Stimulated activated CD8-positive, alpha-beta memory T cell treated with anti-CD3 and anti-CD28 coated beads, Interleukin-15, amount 100 ng/mL, for 4 hours (primary cell): Measurements from ENCODE around the gene RPL34.
A peak's percentile ranks its signal among the peaks of the same experiment; 100 is the strongest.
"Not testable (repeated sequence)": the region's sequence is repeated elsewhere in the genome, so short reads cannot be mapped to it uniquely, and the experiment has no call there.

Experiments used
- DNase-seq, 2 donors: peaks; one replicate each; pipeline ENCODE4 v3.0.0-alpha.2; 2020; ENCODE audit warnings: low read depth in 2 of 2

The RPL34 gene

DNA sequence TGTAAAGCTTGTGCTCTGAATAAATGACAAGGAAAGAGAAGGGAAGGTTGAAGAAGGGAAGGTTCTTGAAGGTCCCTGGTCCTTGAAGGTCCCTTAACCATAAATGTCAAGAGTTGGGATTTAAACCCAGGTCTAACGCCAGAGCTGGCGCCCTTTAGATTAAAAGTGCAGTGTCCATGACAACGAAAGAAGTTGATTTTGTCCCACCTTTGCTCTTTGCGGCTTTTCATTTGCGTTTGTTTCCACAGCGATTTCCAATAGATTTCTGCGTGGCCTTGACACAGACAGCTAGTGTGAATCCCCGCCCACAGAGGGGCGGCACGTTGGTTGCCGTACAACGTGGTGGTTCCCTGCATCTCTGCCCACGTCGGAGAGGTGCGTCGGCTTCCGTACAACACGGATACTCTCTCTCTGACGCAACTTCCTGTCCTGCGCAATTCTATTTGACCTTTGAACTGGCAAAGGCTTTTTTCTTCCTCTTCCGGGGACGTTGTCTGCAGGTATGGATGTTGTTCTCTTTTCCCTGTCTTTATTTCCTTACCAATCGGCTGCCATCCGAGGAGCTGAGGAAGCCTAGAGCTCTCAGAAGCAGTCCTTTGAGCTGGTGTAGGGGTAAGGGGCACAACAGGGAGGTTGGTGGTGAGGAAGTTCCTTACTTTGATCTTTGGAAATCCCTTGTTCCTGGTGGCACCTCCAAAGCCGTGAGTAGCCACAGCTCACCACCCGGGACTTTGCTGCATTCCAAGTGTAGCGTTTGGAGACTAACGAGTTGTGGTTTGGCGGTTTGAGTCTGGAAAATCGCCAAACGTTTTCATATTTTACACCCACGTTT lies at the start of gene RPL34:
Gene RPL34, plus strand, starts transcription at position 476 of the 832 bp plus-strand sequence. CDS start 1,384 bp downstream, outside the sequence.
- peak; percentile 92 to 98 for DNase-seq

DNA sequence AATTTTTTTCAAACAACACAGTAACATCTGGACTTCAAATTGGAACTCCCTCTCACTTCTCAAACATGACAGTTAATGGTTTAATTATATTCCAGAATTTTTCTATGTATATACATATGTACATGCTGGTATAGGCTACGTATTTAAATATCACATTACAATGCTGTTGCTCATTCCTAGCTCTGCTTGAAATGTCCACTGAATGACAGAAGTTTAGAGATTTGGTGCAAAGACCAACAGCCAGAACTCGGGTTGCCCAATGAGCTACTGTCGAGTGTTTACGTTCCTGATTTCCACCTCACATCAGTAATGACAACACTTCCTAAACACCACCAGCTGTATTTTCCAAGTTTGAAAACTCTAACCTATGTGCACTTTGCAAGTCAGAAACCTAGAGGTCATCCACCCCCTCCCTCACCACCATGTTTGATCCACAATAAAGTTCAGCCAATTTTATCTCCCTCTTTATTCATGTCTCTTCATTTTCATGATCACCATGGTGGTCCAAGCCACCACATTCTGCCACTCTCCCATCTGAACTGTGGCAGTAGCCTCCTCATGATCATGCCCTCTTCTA lies 49.3 kb upstream of the RPL34 start:
- DNase-seq, result no peak

DNA sequence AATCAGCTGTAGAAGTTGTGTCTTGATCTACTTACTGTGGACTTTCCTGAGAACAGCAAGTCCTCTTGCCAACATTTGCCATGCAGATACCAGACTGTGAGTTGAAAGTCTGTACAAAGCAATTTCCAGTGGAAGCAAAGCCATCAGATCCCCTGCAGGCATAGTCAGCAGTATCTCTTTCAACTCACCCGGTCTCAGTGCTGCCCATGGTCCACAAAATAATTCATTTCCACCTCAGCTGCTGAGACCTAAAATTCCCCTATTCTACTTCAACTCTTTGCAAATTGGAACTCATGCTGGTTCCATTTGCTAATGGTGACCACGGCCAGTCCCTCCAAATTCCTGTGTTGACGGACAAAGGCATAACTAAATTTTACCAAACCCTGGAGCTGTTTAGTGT lies 46.0 kb upstream of the RPL34 start:
- DNase-seq, result no peak

DNA sequence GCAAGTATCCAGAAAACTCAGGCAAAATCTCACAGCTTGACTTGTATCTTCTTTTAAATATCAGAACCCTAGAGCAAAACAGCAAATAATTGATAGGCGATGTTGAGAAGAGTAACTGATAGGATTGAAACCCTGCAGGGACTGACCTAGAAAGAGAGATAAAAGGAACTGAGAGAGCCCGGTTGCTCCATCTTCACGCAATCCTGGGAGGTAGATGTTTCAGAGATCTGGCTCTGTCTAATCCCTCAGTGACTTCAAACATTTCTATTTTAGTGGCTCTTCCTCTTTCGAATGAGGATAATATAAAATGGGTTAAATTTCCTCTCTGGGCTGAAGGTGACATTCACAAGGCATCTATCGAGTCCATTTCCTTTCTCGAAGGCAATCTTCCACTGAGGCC lies 39.3 kb upstream of the RPL34 start:
- DNase-seq, result no peak

DNA sequence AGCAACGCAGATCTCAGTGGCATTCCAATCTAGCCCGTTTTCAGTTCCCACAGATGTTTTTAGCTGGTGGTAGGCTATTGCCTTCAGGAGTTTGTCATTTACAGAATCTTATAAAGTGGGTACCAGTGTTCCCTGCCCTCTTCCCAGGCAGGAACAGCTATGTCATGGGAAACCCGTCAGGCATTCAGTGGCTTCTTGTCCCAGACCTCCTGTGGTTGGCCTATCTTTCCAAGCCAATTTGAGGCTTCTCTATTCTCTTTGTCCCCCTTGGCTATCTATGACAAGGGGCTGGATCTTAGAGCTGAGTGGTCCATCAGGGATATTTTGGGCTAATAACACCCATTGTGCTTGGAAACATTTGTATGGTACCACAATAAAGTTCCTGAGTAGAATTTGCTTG lies 33.6 kb upstream of the RPL34 start:
- DNase-seq, result no peak

DNA sequence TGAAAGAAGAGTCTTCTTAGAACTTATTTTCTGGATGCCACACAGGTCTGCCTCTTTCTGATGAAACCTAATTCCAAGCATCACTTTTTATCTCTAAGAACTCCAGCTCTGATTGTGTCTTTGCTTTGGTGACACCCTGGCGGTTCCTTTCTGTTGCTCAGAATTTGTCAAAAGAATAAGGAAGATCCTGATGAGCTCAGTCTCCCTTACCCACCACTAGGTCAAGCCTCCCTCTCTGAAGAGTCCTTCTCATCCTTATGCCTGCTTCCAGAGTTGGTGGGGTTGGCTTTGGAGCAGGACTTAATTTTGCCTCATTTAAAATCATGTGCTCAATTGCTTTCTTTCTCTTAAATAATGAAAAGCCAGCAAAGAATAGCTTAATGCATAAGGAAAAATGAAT lies 31.5 kb upstream of the RPL34 start:
- no peak for DNase-seq

DNA sequence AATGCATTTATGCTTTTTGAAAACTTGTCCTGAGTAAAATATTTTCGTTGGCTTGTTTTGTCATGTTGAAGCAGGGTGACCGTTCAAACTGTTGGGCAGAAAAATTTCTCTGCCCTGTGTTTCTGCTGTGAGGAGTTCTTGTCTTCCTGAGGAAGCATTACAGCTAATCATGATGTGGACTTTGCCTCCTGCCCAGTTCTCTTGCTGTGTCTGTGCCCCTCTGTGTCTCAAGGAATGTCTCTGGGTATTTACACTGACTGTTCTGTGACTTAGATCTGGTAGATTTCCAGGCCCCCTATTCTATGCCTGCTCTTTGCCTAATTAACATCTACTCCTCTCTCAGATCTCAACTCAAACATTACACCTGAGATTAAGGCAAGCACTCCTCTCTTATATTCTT lies 30.4 kb upstream of the RPL34 start:
- DNase-seq, result no peak

DNA sequence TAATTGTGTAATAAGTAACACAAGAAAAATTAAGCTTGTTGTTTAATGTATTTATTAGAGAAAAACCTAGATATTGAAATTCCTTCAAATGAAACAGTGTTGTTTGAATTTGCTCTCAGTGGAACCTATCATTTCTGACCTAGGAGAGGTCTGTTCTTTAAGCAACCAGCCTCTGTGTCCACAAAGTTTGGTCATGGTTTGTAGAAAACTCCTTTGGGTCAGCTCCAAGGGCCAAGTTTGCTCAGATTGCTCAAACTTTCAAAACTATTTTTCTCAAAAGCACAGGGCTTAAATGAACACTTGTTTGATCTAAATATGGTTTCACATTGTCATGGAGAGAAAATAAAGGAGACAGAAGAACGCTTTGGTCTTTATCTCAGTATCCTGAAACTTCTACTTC lies 29.6 kb upstream of the RPL34 start:
- DNase-seq, result no peak

DNA sequence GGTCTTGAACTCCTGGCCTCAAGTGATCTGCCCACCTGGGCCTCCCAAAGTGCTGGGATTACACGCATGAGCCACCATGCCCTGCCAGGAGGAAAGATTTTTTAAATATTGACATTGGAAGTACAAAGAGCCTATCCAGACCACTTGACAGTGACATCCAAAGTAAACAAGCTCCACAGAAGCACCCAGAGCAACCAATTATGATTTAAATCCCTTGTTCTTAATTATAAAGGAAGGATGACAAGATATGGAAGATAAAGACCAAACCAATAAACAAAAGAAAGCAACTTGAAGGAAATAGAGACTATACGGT lies 27.7 kb upstream of the RPL34 start:
- DNase-seq, result no peak

DNA sequence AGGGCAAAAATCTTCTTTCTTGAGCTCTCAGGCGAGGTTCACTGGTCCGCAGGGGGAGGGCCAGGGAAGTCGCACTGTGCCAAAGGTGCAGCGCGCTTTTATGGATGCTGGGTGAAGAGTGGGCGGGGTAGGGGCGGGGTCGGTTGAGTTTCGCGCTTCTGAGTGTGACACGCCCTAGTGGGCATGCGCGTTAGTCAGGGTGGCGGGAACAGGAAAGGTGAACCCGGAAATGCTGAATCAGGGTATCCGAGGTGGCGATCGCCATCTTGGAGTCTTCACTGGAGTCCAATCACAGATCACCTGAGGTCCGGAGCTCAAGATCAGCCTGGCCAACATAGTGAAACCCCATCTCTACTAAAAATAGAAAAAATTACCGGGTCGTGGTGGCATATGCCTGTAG lies 26.1 kb upstream of the RPL34 start:
- DNase-seq, result not testable (repeated sequence)

DNA sequence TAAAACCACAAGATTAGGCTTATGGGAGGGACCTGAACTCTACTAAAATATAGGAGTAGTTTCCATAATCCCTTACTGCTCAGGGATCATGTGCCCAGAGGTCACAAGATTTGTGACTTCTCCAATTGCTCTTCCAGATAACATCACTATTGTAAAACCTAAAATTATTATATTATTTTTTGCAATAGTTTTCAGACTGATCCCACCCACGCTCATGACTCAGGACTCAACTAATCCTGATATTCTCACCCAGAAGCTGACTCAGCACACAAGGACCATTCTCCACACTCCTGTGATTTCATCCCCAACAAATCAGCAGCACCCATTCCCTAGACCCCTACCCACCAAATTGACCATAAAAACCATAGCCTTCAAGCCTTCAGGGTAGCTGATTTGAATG lies 24.0 kb upstream of the RPL34 start:
- no peak for DNase-seq

DNA sequence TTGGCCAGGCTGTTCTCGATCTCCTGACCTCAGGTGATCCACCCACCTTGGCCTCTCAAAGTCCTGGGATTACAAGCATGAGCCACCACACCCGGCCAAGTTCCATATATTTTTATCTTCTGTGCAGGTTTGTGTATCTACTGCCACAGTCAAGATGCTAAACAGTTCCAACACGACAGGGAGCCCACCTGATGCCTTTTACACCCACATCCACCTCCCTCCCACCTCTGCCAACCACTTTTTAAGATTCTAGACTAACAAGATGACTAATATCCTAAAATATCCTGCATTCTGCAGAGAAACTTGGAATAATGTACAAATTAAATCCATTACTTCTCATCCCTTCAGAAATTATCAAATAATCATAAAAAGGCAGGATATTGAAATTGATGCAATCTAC lies 19.3 kb upstream of the RPL34 start:
- DNase-seq, result no peak

DNA sequence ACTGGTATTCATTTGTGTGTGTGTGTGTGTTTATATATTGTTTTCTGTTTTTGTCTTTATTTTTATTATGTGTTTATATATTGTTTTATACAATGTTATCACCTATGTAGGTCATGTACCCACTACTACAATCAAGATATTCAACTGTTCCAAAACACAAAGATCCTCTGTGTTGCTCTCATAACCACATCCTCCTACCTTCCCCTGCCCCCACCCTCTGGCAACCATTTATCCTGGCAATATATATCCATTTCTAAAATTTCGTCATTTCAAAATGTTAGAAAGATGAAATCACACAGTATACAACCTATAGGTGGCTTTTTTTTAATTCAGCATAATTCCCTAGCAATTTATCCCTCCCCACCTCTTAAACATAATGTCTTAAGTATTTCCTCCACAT lies 18.8 kb upstream of the RPL34 start:
- DNase-seq, result no peak

DNA sequence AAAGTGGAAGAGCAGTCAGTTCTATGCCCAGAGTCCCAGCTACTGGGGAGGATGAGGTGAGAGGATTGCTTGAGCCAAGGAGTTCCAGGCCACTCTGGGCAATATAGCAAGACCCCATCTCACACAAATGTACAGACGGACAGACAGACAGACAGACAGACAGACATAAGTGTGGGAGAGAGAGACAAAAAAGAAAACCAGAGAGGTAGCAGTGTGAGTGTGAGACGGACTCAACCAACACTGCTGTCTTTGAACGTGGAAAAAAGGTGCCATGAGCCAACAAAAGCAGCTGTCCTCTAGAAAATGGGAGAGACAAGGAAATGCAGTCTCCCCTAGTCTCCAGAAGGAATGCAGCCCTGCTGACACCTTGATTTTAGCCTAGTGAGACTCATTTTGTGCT lies 18.2 kb upstream of the RPL34 start:
- DNase-seq, result no peak

DNA sequence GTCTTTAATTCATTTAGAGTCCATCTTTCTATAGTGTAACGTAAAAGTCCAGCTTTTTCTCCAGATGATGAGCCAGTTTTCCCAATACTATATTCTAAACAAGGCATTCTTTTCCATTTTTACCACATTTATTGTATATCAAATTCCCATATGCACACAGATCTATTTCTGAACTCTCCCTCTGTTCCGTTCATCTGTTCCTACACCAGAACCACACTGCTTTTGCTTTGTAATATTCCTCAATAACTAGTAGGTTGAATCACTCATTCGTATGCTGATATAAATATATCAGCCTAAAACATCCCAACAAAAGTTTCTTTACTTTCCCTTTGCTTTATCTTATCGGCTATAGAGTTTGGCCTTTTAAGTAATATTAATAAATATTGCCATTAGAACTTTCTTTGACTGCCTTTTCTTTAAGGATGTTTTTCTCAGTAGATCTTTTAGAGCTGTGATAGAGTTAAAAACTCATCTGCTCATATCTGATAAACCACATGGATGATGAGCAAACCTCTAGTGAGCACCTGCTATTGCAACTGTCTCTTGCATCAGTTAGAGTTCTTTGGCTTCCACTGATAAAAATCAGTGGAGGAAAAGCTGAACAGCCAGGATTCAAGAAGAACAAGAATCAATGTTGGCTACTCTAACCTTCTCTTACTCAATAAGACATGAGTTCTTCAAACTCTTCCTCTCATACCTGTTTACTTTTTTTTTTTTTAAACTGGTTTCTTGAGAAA lies 13.1 kb upstream of the RPL34 start:
- DNase-seq, result no peak

DNA sequence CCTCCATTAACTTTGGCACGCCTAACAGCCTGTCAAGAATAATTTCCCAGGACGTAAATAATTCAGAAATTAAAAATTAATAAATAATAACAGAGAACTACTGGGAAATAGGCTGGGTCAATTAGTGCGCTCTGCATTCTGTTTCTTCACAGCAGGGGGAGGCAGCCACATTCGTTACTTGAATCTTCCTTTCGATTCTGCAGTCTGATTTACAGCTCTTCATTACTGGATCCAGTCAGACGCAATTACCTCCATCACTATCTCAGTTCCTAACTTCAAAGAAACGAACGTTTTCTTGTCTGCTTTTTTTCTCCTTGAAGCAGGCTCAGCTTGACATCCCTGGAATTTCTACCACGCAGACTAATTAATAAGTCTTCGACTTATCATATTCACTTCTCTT lies 9.0 kb upstream of the RPL34 start:
- DNase-seq, result no peak

DNA sequence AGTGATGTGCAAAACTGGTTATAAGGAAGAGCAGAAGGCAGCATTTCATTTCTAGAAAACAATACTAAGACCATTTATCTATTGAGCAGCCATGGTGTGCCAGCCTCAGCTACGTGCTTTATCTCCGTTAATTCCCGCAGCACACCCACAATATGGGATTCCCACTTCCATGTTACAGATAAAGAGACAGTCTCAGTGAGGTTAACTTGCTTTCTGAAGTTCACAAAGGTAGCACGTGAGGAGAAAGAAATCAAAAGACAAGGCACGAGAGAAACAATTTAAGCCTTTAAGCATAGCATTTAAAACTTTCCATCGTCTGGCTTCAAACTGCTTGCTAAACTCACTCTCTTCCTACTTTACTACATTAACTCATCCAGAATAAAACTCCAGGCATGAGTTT lies 8.0 kb upstream of the RPL34 start:
- DNase-seq, result no peak

DNA sequence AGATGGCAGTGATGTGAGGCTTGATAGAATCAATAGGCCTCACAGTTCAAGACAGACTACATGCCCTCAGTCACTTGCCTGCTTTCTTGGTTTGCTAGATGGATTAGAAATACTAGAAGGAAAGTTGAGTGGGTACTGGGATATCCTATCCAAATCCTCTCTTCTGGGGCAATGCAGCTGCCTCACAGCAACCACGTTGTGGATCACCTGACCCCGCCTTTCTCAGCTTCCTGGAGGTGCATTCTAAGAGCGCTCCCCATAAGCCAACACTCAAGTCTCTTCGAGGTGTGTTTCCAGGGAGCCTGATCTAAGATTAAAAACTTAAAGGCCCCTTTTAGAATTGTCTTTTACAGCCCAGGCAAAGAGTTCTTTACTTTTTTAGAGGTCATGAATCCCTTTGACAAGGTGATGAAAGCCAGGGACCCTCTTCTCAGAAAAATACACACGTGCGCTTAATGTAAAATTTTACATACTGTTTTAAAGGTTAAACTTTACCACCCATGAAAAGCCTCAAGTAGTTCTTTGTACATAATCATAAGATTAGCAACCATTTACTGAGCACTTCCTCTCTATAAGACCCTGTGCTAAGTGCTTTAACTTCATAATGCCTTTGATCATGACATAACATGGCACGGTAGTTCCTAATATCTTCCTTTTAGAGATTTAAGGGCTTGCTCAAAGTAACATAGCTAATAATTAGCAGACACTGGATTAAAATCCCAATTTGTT lies 840 bp upstream of the RPL34 start:
- DNase-seq, result no peak

DNA sequence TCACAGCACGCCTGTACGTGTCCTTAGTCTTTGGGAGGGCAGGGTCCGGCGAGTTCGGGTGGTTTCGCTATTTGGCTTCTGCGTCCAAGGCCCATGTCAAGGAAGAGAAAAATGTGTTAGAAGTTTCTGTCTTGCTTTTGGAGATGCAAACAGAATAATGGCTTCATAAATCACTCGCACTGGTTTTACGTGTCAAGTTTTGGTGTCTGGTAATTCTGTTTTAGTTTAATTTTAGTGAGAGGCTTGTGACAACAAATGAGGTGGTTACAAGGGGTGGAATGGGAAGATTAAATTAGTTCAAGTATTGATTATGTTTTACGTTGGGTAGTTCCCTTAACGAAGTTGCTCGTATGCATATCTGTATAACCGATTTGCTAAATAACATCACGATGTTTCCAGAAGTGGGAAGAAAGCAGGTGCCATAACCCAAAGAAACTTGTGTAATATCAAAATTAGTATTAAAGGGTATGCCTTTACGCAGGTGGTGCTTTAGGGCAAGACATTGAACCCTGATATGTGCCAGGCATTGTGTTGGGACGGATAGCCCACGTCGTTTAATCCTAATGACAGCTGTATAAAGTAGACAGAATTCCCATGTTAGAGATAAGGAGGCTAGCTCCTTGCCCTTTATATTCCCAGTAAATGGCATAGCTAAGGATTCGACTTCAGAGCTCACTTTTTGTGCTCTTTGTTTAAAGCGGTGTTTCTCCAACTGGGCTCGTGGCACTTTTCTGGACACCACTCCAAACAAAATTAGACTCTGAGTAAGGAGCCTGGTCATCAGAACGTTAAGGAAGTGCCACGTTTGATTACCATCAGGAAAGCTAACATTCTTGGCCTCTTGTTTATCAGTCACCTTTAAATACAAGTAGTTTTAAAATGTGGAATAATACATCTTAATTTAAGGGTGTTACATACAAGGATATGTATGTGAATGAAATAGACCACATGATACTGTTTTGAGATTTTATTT lies 843 bp downstream of the RPL34 start:
- no peak for DNase-seq

DNA sequence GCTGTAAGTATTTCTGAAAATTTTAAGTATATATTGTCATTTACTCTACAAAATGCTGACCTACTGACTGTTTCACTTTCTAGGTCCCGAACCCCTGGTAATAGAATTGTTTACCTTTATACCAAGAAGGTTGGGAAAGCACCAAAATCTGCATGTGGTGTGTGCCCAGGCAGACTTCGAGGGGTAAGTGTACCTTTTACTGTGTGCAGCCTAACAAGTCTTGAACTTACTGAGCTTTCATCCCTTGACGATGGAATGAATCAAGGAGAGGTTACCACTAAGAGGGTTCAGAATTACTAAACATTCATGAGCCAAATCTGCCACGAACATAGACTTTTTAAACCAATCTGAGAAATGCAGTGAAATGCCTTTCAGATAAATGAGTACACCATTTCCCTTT lies 1.6 kb downstream of the RPL34 start:
- no peak for DNase-seq

DNA sequence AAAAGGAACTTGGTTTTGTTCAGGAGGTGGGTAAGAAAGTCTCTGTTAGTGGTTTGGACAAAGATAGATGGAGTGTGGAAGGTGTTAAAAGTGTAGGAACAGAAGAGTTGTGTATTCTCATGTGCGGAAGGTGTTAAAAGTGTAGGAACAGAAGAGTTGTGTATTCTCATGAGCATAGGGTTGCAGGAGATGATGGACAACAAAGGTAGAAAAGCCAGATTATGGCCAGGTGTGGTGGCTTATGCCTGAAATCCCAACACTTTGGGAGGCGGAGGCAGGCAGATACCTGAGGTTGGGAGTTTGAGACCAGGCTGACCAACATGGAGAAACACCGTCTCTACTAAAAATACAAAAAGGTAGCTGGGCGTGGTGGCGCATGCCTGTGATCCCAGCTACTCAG lies 2.5 kb downstream of the RPL34 start:
- DNase-seq, result no peak
